GM18951 (cell line): ENCODE results near the gene CEACAM19.

Experiments
- POLR2A ChIP-seq: IDR thresholded peaks from 4 replicates; pipeline ENCODE4 v1.6.1; 2011; ENCODE audit warnings: mild to moderate bottlenecking; ENCODE audit not compliant: insufficient read length, insufficient read depth; ENCODE audit errors: extremely low read depth
- in situ Hi-C: fragments of 300-500 bp; cut with MboI; formaldehyde crosslinking; loops from one replicate; pipeline ENCODE4 v1.12.0; 2022; ENCODE audit warnings: low sequenced_read_pairs, mixed read lengths, inconsistent platforms; ENCODE audit not compliant: unreplicated experiment

The CEACAM19 gene

DNA sequence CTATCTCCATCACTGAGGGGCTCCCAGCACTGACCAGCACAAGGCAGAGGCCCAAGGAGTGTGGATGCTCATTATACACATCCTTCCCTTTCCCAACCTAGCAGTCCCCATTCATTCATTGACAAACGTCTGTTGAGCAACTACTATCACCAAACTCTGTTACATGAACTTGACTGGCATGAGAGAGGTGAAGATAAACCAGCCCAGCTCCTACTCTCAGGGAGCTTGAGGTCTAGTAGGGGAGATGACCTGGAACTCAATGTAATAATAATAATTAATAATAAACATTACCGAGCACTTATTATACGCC, 18.8 kb downstream of the CEACAM19 start:
- TF ChIP-seq POLR2A = no peak
- in situ Hi-C loops = no loop called here

GRCh38 chr19:44692379-44692721, 21.1 kb downstream of the CEACAM19 start:
- in situ Hi-C loops = no loop called here
- no peak for TF ChIP-seq POLR2A

GRCh38 chr19:44694184-44694579, 22.9 kb downstream of the CEACAM19 start:
- TF ChIP-seq POLR2A = no peak
- in situ Hi-C loops = no loop called here

- in situ Hi-C loops = no loop called here
- no peak for TF ChIP-seq POLR2A
Observed at GRCh38 chr19:44696939-44697669, 25.8 kb downstream of the CEACAM19 start.

DNA sequence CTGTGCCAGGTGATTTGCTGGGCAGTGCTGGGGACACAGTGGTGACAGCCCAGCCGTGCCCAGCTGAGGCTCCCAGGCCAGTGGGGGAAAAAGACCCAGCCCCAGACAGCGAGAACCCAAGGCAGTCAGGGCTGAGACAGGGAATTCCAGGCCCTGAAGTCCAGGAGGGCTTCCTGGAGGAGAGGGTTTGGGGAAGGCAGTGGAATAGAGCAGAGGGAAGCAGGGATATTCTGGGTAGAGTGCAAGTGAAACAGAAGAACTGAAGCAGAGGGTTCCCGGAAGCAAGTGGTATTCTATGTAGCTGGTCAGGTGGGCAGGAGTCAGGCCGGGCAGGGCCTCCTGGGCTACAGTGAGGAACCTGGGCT, 26.4 kb downstream of the CEACAM19 start:
- no peak for TF ChIP-seq POLR2A
- in situ Hi-C loops = no loop called here

- in situ Hi-C loops = no loop called here
Observed at GRCh38 chr19:44698492-44699201, 27.4 kb downstream of the CEACAM19 start, which contains the start of gene CEACAM16. Gene CEACAM16, plus strand, starts transcription at chr19:44699151. Its CDS starts 2,306 bp downstream, at chr19:44701457.

GRCh38 chr19:44700547-44700946, 29.3 kb downstream of the CEACAM19 start:
- TF ChIP-seq POLR2A = no peak
- in situ Hi-C loops = no loop called here

More at GRCh38 chr19:44698492-44699201, 27.4 kb downstream of the CEACAM19 start, which contains the start of gene CEACAM16:
- TF ChIP-seq POLR2A = no peak

DNA sequence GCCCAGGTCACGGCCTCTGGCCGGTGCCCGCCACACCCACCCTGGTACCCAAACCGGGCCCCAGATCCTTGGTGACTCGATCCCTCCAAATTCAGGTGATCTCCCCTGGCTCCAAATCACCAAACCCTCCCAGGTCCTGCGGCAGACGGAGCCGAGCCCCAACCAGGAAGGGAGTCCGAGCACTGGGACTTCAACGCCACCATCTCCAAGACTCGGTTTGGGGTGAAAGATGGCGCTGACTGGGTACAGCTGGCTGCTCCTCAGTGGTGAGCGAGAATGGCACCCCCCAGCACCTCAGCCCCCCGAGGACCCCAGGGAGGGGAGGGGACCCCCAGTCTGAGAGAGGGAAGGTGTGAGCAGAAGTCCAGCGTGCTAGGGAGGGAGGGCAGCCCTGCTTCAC, 29.9 kb downstream of the CEACAM19 start:
- no peak for TF ChIP-seq POLR2A

DNA sequence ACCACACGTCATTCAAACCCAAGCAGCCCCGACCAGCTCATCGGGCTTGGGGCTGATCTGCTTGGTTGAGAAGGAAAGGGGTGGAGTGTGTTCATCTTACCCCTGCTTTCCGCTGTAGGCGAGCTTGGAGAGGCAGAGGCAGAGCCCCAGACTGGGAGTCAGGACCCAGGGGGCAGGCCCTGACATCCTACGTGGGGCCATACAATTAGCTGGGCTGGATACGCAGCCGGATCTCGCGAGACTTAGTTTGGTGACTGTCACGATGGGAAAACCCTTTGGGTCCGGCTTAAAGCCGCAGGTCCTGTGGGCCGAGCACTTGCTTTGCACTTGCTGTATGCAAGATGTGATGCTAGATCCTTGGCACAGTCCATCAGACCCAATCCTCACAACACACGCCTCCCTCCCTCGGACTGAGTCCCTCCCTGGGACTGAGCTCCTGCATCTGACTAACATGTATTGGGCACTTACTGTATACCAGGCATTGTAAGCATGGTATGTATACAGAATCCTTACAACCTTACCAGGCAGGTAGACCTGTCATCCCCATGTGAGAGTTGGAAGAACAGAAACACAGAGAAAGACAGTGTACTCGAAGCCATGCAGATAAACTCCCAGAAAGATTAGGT, 31.4 kb downstream of the CEACAM19 start:
- no peak for TF ChIP-seq POLR2A
- in situ Hi-C loops = no loop called here

More for the DNA sequence above, 29.9 kb downstream of the CEACAM19 start:
- in situ Hi-C loops = no loop called here

DNA sequence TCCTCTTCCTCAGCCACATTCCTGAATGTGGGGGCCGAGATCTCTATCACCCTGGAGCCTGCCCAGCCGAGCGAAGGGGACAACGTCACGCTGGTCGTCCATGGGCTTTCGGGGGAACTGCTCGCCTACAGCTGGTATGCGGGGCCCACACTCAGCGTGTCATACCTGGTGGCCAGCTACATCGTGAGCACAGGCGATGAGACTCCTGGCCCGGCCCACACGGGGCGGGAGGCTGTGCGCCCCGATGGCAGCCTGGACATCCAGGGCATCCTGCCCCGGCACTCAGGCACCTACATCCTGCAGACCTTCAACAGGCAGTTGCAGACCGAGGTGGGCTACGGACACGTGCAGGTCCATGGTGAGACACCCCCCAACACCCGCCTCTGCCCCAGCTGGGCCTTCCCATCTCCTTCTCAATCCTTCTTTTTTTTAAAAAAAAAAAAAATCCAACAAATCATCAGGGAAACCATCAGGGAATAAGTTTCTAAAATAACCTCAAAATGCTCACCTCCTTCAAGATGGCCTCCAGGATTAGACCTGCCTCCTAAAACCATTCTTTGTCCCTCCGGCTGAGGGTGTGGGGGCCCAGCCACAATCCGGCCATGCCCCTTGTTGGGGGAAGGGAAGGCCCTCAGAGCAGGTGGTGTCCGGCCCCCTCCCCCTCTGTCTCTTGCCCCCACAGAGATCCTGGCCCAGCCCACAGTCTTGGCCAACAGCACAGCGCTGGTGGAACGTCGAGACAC, 32.2 kb downstream of the CEACAM19 start:
- no peak for TF ChIP-seq POLR2A
- in situ Hi-C loops = no loop called here

GRCh38 chr19:44704982-44705381, 33.7 kb downstream of the CEACAM19 start:
- in situ Hi-C loops = no loop called here

GRCh38 chr19:44705502-44706010, 34.3 kb downstream of the CEACAM19 start:
- in situ Hi-C loops = no loop called here

More at GRCh38 chr19:44704982-44705381, 33.7 kb downstream of the CEACAM19 start:
- TF ChIP-seq POLR2A = no peak

GRCh38 chr19:44706506-44707236, 35.4 kb downstream of the CEACAM19 start:
- no peak for TF ChIP-seq POLR2A
- in situ Hi-C loops = no loop called here

More at GRCh38 chr19:44705502-44706010, 34.3 kb downstream of the CEACAM19 start:
- no peak for TF ChIP-seq POLR2A

GRCh38 chr19:44707794-44708193, 36.5 kb downstream of the CEACAM19 start:
- in situ Hi-C loops = no loop called here
- no peak for TF ChIP-seq POLR2A
